ENCODE results near the gene KRT34.
"Not testable (repeated sequence)": the region's sequence is repeated elsewhere in the genome, so short reads cannot be mapped to it uniquely, and the experiment has no call there.

- TF ChIP-seq CTCF, POLR2A (IDR thresholded peaks at IDR 0.05): not testable (repeated sequence)
Observed at GRCh38 chr17:41346421-41346820, 35.7 kb downstream of the KRT34 start.
